K562 (cell line): ENCODE data around the gene PAN3. TPM values are rescaled to one million over a fixed set of nuclear protein-coding genes. Genes with fewer than 3 reads are reported as not detected.

Experiments used
- ATAC-seq: fragments of 200-7000 bp; cut with Tn5 transposase; 3 replicates; pipeline ENCODE4 v1.9.1; 2020; ENCODE audit warnings: moderate library complexity
- BruUV-seq: library from RNA; stranded (reverse); fragments of 400-500 nt; replicated peaks from 2 replicates; lab custom pipeline; 2021; lab: Mats Ljungman, UMichigan
- CTCF ChIA-PET: fragments of 300-600 bp; formaldehyde crosslinking; extraction: SDS; loops from one replicate; lab custom pipeline; 2021; ENCODE audit warnings: low intra/inter-chr PET ratio; lab: Yijun Ruan, JAX
- POLR2A ChIA-PET: fragments of 300-600, 350-650 bp; sonication (Branson Sonifier 250); formaldehyde crosslinking; extraction: SDS; loops from one replicate; lab custom pipeline; 2021; ENCODE audit warnings: antibody characterized with exemption, inconsistent platforms; lab: Yijun Ruan, JAX
- DNase-seq, 4 experiments: peaks; one replicate each; pipeline versions ENCODE4 v3.0.0 to v3.0.0-alpha.2; 2011 to 2018; ENCODE audit warnings: low spot score in 3 of 4, mixed read lengths in 3 of 4; ENCODE audit errors: extremely low read depth in 1 of 4
- FAIRE-seq: peaks from 2 replicates; lab custom pipeline; 2011; peaks lifted over from hg19 to GRCh38; lab: Jason Lieb, UNC
- H2AFZ ChIP-seq: 2 replicates; pipeline ENCODE4 v1.6.0; 2011; ENCODE audit warnings: low read depth, low read length, control low read depth, inconsistent platforms
- H3K27ac ChIP-seq: fragments of 200-600 bp; 3 replicates; pipeline ENCODE4 v1.8.0; 2011; ENCODE audit warnings: low read depth, mild to moderate bottlenecking, control low read depth, inconsistent platforms, low read length, moderate library complexity, mixed read lengths; ENCODE audit errors: extremely low read depth
- H3K27me3 ChIP-seq, 2 experiments: fragments of 300-600 bp in 1 of 2; 2 replicates in 1 of 2; 3 replicates in 1 of 2; pipeline versions ENCODE4 v1.6.0 to v1.8.0; 2011; ENCODE audit warnings: inconsistent platforms in 2 of 2, low read length in 2 of 2, mild to moderate bottlenecking in 1 of 2, mixed read lengths in 1 of 2, moderate library complexity in 1 of 2; ENCODE audit not compliant: control insufficient read depth in 2 of 2, insufficient read depth in 2 of 2
- H3K36me3 ChIP-seq: fragments of 300-600 bp; 3 replicates; pipeline ENCODE4 v1.8.0; 2011; ENCODE audit warnings: mild to moderate bottlenecking, low read length, inconsistent platforms; ENCODE audit not compliant: control insufficient read depth, insufficient read depth
- H3K4me1 ChIP-seq, 2 experiments: fragments of 200-600 bp in 1 of 2; replicated peaks in 1 of 2; 2 replicates in 1 of 2; 3 replicates in 1 of 2; pipeline versions ENCODE4 v1.5.1 to v1.8.0; 2011; ENCODE audit warnings: inconsistent platforms in 2 of 2, low read length in 2 of 2, mild to moderate bottlenecking in 1 of 2, mixed read lengths in 1 of 2, moderate library complexity in 1 of 2; ENCODE audit not compliant: control insufficient read depth in 2 of 2, insufficient read depth in 2 of 2
- H3K4me2 ChIP-seq: 2 replicates; pipeline ENCODE4 v1.6.1; 2011; ENCODE audit warnings: low read length, control low read depth, inconsistent platforms, mixed read lengths; ENCODE audit not compliant: insufficient read depth
- H3K4me3 ChIP-seq: fragments of 200-600 bp; sonication (generic), shearing (Covaris generic); 2 replicates; pipeline ENCODE4 v1.5.1; 2016; ENCODE audit warnings: control low read depth, inconsistent platforms
- H3K79me2 ChIP-seq: fragments of 200-600 bp; 3 replicates; pipeline ENCODE4 v1.8.0; 2011; ENCODE audit warnings: low read length, inconsistent platforms; ENCODE audit not compliant: control insufficient read depth, insufficient read depth
- H3K9ac ChIP-seq, 2 experiments: 2 replicates each; pipeline versions ENCODE4 v1.6.0 to v1.6.1; 2011; ENCODE audit warnings: low read depth in 2 of 2, low read length in 2 of 2, control low read depth in 1 of 2, inconsistent platforms in 1 of 2, mild to moderate bottlenecking in 1 of 2, mixed read lengths in 1 of 2; ENCODE audit not compliant: insufficient read depth in 1 of 2
- H3K9me1 ChIP-seq: one replicate; pipeline ENCODE4 v1.6.0; 2011; ENCODE audit warnings: inconsistent platforms, mild to moderate bottlenecking, low read length, moderate library complexity; ENCODE audit not compliant: control insufficient read depth, insufficient read depth
- H3K9me3 ChIP-seq: replicated peaks from 2 replicates; pipeline ENCODE4 v1.5.1; 2011; ENCODE audit warnings: low read depth, low read length, inconsistent platforms; ENCODE audit not compliant: control insufficient read depth, insufficient read depth
- H4K20me1 ChIP-seq: replicated peaks from 2 replicates; pipeline ENCODE4 v1.6.1; 2011; ENCODE audit warnings: low read length, inconsistent platforms, mixed read lengths; ENCODE audit not compliant: control insufficient read depth, insufficient read depth
- ATF7 ChIP-seq: fragments of 450-650 bp; IDR thresholded peaks from 2 replicates; pipeline ENCODE4 v1.7.1; 2014; ENCODE audit warnings: mild to moderate bottlenecking, moderate library complexity
- BHLHE40 ChIP-seq: IDR thresholded peaks from 2 replicates; pipeline ENCODE4 v1.6.1; 2011; ENCODE audit warnings: low read length, improper control_type of control experiment
- BMI1 ChIP-seq: fragments of 150-350 bp; IDR thresholded peaks from 2 replicates; pipeline ENCODE4 v1.6.1; 2014; ENCODE audit warnings: low read length
- EZH2 ChIP-seq: IDR thresholded peaks from 2 replicates; pipeline ENCODE4 v1.6.1; 2012; ENCODE audit warnings: low read depth, mild to moderate bottlenecking, inconsistent platforms, low read length, borderline replicate concordance
- HSF4 ChIP-seq: fragments of 250-450 bp; sonication (Bioruptor Pico); IDR thresholded peaks from 2 replicates; pipeline ENCODE4 v2.1.2; 2022; ENCODE audit warnings: mild to moderate bottlenecking, moderate library complexity, borderline replicate concordance
- NFRKB ChIP-seq: fragments of 450-650 bp; IDR thresholded peaks from 2 replicates; pipeline ENCODE4 v1.6.1; 2016; ENCODE audit warnings: low read depth
- PML ChIP-seq: IDR thresholded peaks from 2 replicates; pipeline ENCODE4 v1.6.1; 2012; ENCODE audit warnings: low read length, inconsistent platforms
- RBM25 ChIP-seq: fragments of 200-400 bp; formaldehyde crosslinking; IDR thresholded peaks from 2 replicates; pipeline ENCODE4 v1.6.1; 2018; ENCODE audit warnings: low read length, low read depth, moderate library complexity; ENCODE audit not compliant: severe bottlenecking
- SRSF9 ChIP-seq: fragments of 200-400 bp; formaldehyde crosslinking; IDR thresholded peaks from 2 replicates; pipeline ENCODE4 v1.6.1; 2017; ENCODE audit warnings: low read depth, low read length, borderline replicate concordance
- TFAM ChIP-seq: fragments of 250-450 bp; sonication (Bioruptor Pico); conservative IDR thresholded peaks from 2 replicates; pipeline ENCODE4 v1.5.0; 2021; ENCODE audit warnings: mild to moderate bottlenecking, moderate library complexity
- ZNF12 ChIP-seq: sonication (generic); formaldehyde crosslinking; IDR thresholded peaks from 2 replicates; pipeline ENCODE4 v1.4.0; 2020; ENCODE audit warnings: mild to moderate bottlenecking, missing genetic modification reagents
- ZNF146 ChIP-seq: IDR thresholded peaks from one replicate; pipeline ENCODE4 v1.6.1; 2018; ENCODE audit warnings: missing compliant biosample characterization; ENCODE audit not compliant: unreplicated experiment
- ZNF347 ChIP-seq: fragments of 450-650 bp; formaldehyde crosslinking; IDR thresholded peaks from 2 replicates; pipeline ENCODE4 v1.4.0; 2020; ENCODE audit warnings: low read depth, mild to moderate bottlenecking, moderate library complexity
- ZNF644 ChIP-seq: fragments of 200-800 bp; sonication (Bioruptor generic); IDR thresholded peaks from 2 replicates; pipeline ENCODE4 v1.6.1; 2016; ENCODE audit warnings: low read depth, missing genetic modification characterization, missing compliant biosample characterization
- ZNF75A ChIP-seq: fragments of 450-650 bp; formaldehyde crosslinking; IDR thresholded peaks from 2 replicates; pipeline ENCODE4 v1.4.0; 2020; ENCODE audit warnings: mild to moderate bottlenecking
- WGBS: fragments of 100-300 bp; shearing (Covaris generic); methylation state at CpG from one replicate; pipeline ENCODE4 v1.1.6; 2016; ENCODE audit warnings: low coverage, mixed read lengths; ENCODE audit not compliant: insufficient coverage; ENCODE audit errors: missing lambda C conversion rate; 5-methylcytosine and 5-hydroxymethylcytosine counted together
- in situ Hi-C: fragments of 300-500 bp; cut with MboI; formaldehyde crosslinking; loops from 4 replicates; pipeline ENCODE4 v1.15.0; 2018; ENCODE audit warnings: inconsistent platforms, mixed read lengths
- intact Hi-C: fragments of 100-400 bp; cut with micrococcal nuclease; formaldehyde crosslinking; loops from 2 replicates; pipeline ENCODE4 v1.14.2; 2022
- polyA plus RNA-seq, 8 experiments: library from polyadenylated mRNA; depleted of rRNA in 4 of 8; stranded (reverse) in 5 of 8; unstranded in 3 of 8; fragments of >200 nt; fragmentation: Nextera tagmentation in 2 of 8; fragmentation: Illumina TruSeq in 1 of 8; extraction: Ambion mirVana in 2 of 8; extraction: Trizol in 1 of 8; gene quantifications; 2 replicates each; pipeline versions ENCODE4 v1.2.1 to v1.2.3, GENCODE V29; 2011 to 2014; ENCODE audit warnings: inconsistent platforms in 1 of 8, missing spikeins in 1 of 8
- total RNA-seq, 7 experiments: library from RNA; depleted of rRNA in 6 of 7; stranded (reverse); fragments of >200 nt in 6 of 7; fragmentation: Illumina TruSeq in 2 of 7; extraction: Trizol in 2 of 7; gene quantifications; 2 replicates each; pipeline versions ENCODE4 v1.2.1 to v1.2.3, GENCODE V29; 2011 to 2021; ENCODE audit warnings: low replicate concordance in 1 of 7
- TF ChIP-seq, protein P1 (sequence below): sonication (generic); formaldehyde crosslinking; IDR thresholded peaks from 2 replicates; pipeline ENCODE4 v1.9.0; 2022; ENCODE audit warnings: mild to moderate bottlenecking, missing genetic modification reagents
- TF ChIP-seq, protein P2 (sequence below): fragments of 250-450 bp; sonication (Bioruptor Pico); IDR thresholded peaks from 2 replicates; pipeline ENCODE4 v1.8.0; 2022; ENCODE audit warnings: inconsistent platforms
- TF ChIP-seq, protein P3 (sequence below): fragments of 450-650 bp; IDR thresholded peaks from 2 replicates; pipeline ENCODE4 v1.6.1; 2017; ENCODE audit warnings: antibody characterized with exemption, mild to moderate bottlenecking

The PAN3 gene
- total and polyA plus RNA-seq, 9 of the 15 experiments (the other 6 are each of a cell fraction or from before 2014, with no cell fraction given): 7.2 to 19.9 (median 11.6) TPM

DNA sequence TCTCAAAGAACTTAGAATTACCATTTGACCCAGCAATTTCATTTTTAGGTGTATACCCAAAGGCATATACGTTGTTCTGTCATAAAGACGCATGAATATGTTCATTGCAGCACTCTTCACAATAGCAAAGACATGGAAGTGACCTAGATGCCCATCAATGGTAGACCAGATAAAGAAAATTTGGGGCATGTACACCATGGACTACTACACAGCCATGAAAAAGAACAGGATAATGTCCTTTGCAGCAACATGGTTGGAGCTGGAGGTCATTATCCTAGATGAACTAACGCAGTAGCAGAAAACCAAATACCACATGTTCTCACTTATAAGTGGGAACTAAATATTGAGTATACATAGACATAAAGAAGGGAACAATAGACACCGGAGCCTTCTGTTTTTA, 20.7 kb downstream of the PAN3 start:
- intact Hi-C loops: no loop called here
- Histone ChIP-seq H3K9me3 (peaks cover 2% of the 10 kb centered on the region; the same call in 1 of the 2 replicates), H3K4me3 (no peak overlapping the region), H3K27ac (no peak overlapping the region), H3K27me3 (no peaks in the 10 kb centered on the region), H3K9me1 (no peaks in the 10 kb centered on the region), H3K4me2 (no peak overlapping the region), H4K20me1 (no peaks in the 10 kb centered on the region; the same call in 1 of the 2 replicates), H3K36me3 (peaks cover 1% of the 10 kb centered on the region; the same call in 1 of the 3 replicates), H3K4me1 (peaks cover 4 to 13% of the 10 kb centered on the region in 2 experiments; a peak in 3 of 5 replicates), H3K9ac (no peak overlapping the region), H2AFZ (no peak overlapping the region), H3K79me2 (peaks cover 47% of the 10 kb centered on the region)
- ChIA-PET POLR2A (interaction anchor here (1.7 kb wide), 1 partner anchor 20 kb away, joined by 5 read pairs; no protein-coding TSS in a partner anchor), CTCF (no interaction called here)
- WGBS: 100% methylated on average over 2 of the region's 4 CpGs
- no peak for FAIRE-seq
- BruUV-seq: no TSS peak
- no peak for TF ChIP-seq ATF7
- TF ChIP-seq RBM25: peak; percentile 59
- TF ChIP-seq ZNF75A (CRISPR knock-in tag): no peak
- TF ChIP-seq ZNF12 (CRISPR knock-in tag): no peak
- TF ChIP-seq, protein P1, sequence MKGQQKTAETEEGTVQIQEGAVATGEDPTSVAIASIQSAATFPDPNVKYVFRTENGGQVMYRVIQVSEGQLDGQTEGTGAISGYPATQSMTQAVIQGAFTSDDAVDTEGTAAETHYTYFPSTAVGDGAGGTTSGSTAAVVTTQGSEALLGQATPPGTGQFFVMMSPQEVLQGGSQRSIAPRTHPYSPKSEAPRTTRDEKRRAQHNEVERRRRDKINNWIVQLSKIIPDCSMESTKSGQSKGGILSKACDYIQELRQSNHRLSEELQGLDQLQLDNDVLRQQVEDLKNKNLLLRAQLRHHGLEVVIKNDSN: no peak
- peak; percentile 95 for TF ChIP-seq ZNF146 (CRISPR knock-in tag)
- TF ChIP-seq ZNF347 (CRISPR knock-in tag): no peak
- TF ChIP-seq TFAM (CRISPR knock-in tag): no peak
- TF ChIP-seq, protein P2, sequence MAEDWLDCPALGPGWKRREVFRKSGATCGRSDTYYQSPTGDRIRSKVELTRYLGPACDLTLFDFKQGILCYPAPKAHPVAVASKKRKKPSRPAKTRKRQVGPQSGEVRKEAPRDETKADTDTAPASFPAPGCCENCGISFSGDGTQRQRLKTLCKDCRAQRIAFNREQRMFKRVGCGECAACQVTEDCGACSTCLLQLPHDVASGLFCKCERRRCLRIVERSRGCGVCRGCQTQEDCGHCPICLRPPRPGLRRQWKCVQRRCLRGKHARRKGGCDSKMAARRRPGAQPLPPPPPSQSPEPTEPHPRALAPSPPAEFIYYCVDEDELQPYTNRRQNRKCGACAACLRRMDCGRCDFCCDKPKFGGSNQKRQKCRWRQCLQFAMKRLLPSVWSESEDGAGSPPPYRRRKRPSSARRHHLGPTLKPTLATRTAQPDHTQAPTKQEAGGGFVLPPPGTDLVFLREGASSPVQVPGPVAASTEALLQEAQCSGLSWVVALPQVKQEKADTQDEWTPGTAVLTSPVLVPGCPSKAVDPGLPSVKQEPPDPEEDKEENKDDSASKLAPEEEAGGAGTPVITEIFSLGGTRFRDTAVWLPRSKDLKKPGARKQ (CRISPR knock-in tag): no peak
- TF ChIP-seq EZH2: no peak
- TF ChIP-seq ZNF644: no peak
- TF ChIP-seq, protein P3, sequence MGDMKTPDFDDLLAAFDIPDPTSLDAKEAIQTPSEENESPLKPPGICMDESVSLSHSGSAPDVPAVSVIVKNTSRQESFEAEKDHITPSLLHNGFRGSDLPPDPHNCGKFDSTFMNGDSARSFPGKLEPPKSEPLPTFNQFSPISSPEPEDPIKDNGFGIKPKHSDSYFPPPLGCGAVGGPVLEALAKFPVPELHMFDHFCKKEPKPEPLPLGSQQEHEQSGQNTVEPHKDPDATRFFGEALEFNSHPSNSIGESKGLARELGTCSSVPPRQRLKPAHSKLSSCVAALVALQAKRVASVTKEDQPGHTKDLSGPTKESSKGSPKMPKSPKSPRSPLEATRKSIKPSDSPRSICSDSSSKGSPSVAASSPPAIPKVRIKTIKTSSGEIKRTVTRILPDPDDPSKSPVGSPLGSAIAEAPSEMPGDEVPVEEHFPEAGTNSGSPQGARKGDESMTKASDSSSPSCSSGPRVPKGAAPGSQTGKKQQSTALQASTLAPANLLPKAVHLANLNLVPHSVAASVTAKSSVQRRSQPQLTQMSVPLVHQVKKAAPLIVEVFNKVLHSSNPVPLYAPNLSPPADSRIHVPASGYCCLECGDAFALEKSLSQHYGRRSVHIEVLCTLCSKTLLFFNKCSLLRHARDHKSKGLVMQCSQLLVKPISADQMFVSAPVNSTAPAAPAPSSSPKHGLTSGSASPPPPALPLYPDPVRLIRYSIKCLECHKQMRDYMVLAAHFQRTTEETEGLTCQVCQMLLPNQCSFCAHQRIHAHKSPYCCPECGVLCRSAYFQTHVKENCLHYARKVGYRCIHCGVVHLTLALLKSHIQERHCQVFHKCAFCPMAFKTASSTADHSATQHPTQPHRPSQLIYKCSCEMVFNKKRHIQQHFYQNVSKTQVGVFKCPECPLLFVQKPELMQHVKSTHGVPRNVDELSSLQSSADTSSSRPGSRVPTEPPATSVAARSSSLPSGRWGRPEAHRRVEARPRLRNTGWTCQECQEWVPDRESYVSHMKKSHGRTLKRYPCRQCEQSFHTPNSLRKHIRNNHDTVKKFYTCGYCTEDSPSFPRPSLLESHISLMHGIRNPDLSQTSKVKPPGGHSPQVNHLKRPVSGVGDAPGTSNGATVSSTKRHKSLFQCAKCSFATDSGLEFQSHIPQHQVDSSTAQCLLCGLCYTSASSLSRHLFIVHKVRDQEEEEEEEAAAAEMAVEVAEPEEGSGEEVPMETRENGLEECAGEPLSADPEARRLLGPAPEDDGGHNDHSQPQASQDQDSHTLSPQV: no peak
- no peak for TF ChIP-seq PML
- TF ChIP-seq NFRKB: no peak
- TF ChIP-seq BHLHE40: no peak
- no peak for TF ChIP-seq BMI1
- no peak for TF ChIP-seq SRSF9
- TF ChIP-seq HSF4: no peak
- ATAC-seq: no peak
- no peak for DNase-seq
- in situ Hi-C loops: no loop called here
